ENCODE results near the gene LMO1.

- no peak for TF ChIP-seq ZBTB34 (CRISPR knock-in tag; IDR thresholded peaks at IDR 0.05)
- no peak for TF ChIP-seq MYNN (CRISPR knock-in tag; IDR thresholded peaks at IDR 0.05; ENCODE audit: low read depth)
- TF ChIP-seq CCAR2 (optimal IDR thresholded peaks at IDR 0.05; ENCODE audit: low read depth, low read length): no peak
- no peak for TF ChIP-seq CTCF (CRISPR knock-in tag; IDR thresholded peaks at IDR 0.05)
- no peak for TF ChIP-seq SUZ12 (IDR thresholded peaks at IDR 0.05; ENCODE audit: low read depth, low read length)
- no peak for TF ChIP-seq SMAD3 (CRISPR knock-in tag; IDR thresholded peaks at IDR 0.05)
- TF ChIP-seq USF2 (IDR thresholded peaks at IDR 0.05; ENCODE audit: low read depth, low read length): no peak
- TF ChIP-seq USF2 (CRISPR knock-in tag; IDR thresholded peaks at IDR 0.05; ENCODE audit: borderline replicate concordance): no peak
- TF ChIP-seq ZBTB1 (CRISPR knock-in tag; IDR thresholded peaks at IDR 0.05; ENCODE audit: borderline replicate concordance): no peak
- TF ChIP-seq SKIL (CRISPR knock-in tag; IDR thresholded peaks at IDR 0.05; ENCODE audit: borderline replicate concordance): no peak
- no peak for TF ChIP-seq ZBTB44 (CRISPR knock-in tag; IDR thresholded peaks at IDR 0.05)
- no peak for TF ChIP-seq ZNF598 (CRISPR knock-in tag; IDR thresholded peaks at IDR 0.05; ENCODE audit: borderline replicate concordance)
- no peak for TF ChIP-seq ZHX1 (CRISPR knock-in tag; IDR thresholded peaks at IDR 0.05; ENCODE audit: low read depth)
- TF ChIP-seq ZNF558 (CRISPR knock-in tag; IDR thresholded peaks at IDR 0.05; ENCODE audit: borderline replicate concordance): no peak
Measured at GRCh38 chr11:8251616-8252295, 11.9 kb downstream of the LMO1 start.

All from HepG2 (cell line).